Measurements from ENCODE around the gene PTCD1. TPM values are rescaled to one million over a fixed set of nuclear protein-coding genes. Genes with fewer than 3 reads are reported as not detected.

PTCD1 gene
- total RNA-seq, 1 donor from 2014 or later: 5.5 TPM

DNA sequence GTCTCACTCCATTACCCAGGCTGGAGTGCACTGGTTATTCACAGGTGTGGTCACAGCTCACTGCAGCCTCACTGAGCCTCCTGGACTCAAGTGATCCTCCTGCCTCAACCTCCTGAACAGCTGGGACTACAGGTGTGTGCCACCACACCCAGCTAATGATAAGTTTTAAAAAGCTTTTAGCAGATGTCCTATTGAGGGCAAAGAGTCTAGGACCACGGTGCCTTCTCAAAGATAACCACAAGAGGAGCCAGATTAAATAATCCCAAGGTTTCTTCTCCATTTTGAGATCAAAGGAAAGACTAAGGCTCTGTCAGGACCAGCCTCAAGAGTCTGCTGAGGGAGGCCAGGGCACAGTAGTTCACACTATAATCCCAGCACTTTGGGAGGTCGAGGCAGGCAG lies 22.6 kb upstream of the PTCD1 start:
- Mint-ChIP-seq H3K36me3 (ENCODE audit: unreplicated experiment) (no peaks in the 10 kb centered on the region), H3K4me3 (ENCODE audit: unreplicated experiment) (no peak overlapping the region)

DNA sequence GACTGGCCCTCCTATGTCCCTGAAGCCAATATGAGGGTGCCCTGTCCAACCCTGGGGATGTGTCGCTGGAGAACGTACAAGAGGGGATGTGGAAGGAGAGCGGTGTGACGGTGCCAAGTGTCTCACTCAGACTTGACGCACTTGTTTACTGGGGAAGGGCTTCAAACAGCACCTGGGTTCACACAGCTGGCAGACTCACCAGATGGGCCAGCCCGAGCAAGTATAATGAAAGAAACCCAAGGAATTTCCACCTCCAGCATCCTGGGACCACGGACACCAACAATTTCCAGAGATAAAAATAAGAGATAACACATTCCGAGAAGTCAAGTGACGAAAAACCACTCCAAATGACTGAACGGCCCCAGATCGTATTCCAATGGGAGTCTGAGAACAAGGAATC lies 22.1 kb upstream of the PTCD1 start:
- Mint-ChIP-seq H3K4me3 (ENCODE audit: unreplicated experiment) (no peak overlapping the region), H3K4me1 (ENCODE audit: low read depth, unreplicated experiment) (peaks cover 17% of the 10 kb centered on the region), H3K27ac (ENCODE audit: unreplicated experiment) (peak overlapping the region; percentile 20), H3K9me3 (ENCODE audit: unreplicated experiment) (peaks cover 15% of the 10 kb centered on the region), H3K27me3 (ENCODE audit: unreplicated experiment) (peaks cover 7% of the 10 kb centered on the region), H3K36me3 (ENCODE audit: unreplicated experiment) (no peaks in the 10 kb centered on the region)
- DNase-seq: no peak
- TF ChIP-seq, protein P1, sequence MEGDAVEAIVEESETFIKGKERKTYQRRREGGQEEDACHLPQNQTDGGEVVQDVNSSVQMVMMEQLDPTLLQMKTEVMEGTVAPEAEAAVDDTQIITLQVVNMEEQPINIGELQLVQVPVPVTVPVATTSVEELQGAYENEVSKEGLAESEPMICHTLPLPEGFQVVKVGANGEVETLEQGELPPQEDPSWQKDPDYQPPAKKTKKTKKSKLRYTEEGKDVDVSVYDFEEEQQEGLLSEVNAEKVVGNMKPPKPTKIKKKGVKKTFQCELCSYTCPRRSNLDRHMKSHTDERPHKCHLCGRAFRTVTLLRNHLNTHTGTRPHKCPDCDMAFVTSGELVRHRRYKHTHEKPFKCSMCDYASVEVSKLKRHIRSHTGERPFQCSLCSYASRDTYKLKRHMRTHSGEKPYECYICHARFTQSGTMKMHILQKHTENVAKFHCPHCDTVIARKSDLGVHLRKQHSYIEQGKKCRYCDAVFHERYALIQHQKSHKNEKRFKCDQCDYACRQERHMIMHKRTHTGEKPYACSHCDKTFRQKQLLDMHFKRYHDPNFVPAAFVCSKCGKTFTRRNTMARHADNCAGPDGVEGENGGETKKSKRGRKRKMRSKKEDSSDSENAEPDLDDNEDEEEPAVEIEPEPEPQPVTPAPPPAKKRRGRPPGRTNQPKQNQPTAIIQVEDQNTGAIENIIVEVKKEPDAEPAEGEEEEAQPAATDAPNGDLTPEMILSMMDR (IDR thresholded peaks at IDR 0.05; ENCODE audit: partially characterized antibody, unreplicated experiment): no peak

More for the DNA sequence above, 22.6 kb upstream of the PTCD1 start:
- peaks cover 7% of the 10 kb centered on the region for H3K27me3 Mint-ChIP-seq (ENCODE audit: unreplicated experiment)
- H3K27ac Mint-ChIP-seq (ENCODE audit: unreplicated experiment): no peak overlapping the region
- TF ChIP-seq, protein P1 (IDR thresholded peaks at IDR 0.05; ENCODE audit: partially characterized antibody, unreplicated experiment): peak; percentile 35
- peaks cover 17% of the 10 kb centered on the region for H3K4me1 Mint-ChIP-seq (ENCODE audit: low read depth, unreplicated experiment)
- DNase-seq: no peak
- H3K9me3 Mint-ChIP-seq (ENCODE audit: unreplicated experiment): peaks cover 15% of the 10 kb centered on the region

DNA sequence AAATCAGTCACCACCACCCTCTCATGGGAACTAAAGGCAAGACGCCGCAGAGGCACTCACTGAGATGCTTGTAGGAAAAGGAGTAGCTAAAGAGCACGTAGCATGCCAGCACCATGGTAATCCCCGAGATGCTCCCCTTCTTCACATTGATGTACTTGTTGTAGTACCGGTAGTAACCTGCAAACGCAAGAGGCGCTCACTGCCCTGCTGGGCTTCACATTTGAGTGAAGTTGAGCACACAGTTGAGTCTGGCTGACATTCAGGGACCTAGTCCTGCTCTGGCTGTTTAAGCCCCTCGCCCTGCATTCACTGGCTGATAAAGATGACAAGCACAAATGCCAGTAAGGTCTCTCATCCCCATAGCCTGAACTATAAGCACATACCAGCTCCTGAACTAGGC lies 20.5 kb upstream of the PTCD1 start:
- TF ChIP-seq, protein P1 (IDR thresholded peaks at IDR 0.05; ENCODE audit: partially characterized antibody, unreplicated experiment): peak; percentile 56
- DNase-seq: peak; percentile 43
- no peaks in the 10 kb centered on the region for H3K36me3 Mint-ChIP-seq (ENCODE audit: unreplicated experiment)
- peaks cover 19% of the 10 kb centered on the region for H3K4me1 Mint-ChIP-seq (ENCODE audit: low read depth, unreplicated experiment)
- peaks cover 6% of the 10 kb centered on the region for H3K27me3 Mint-ChIP-seq (ENCODE audit: unreplicated experiment)
- no peak overlapping the region for H3K4me3 Mint-ChIP-seq (ENCODE audit: unreplicated experiment)
- peaks cover 11% of the 10 kb centered on the region for H3K9me3 Mint-ChIP-seq (ENCODE audit: unreplicated experiment)
- no peak overlapping the region for H3K27ac Mint-ChIP-seq (ENCODE audit: unreplicated experiment)

DNA sequence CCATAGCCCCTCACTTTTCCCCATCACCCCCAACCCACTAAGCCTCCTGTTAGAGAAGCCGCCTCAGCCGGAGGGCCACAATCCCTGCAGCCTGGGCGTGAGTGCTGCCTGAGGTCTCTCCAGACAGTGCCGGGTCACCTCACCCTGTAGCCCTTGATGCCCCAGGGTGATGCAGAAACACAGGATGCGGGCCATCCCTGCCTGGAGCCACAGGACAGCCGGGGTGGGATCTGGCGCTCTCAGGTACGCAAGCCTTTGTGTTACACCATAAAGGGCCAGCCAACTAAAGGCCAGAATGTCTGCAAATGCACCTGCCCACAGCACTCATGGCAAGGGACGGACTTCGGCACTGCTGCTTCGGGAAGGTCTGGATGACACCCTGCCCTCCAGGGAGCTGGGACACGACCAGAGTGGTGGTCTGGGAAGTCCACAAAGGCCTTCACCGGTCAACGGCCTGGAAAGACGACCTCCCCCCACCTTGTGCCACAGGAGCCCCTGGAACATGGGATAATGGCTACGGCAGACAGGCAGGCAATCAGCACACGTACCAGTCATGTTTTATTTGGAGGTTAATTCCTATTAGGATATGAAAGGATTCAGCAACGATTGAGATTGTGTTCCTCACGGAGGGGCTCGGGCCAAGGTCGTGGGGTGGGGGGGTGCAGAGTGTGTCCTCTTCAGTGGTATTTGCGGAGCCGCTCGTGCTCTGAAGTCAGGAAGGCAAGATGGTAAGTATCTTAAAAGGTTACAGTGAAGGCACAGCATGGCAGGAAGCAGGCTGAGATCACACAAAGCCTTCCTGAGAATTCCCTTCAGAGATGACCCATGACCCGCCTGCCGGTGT lies 19.3 kb upstream of the PTCD1 start:
- H3K4me1 Mint-ChIP-seq (ENCODE audit: low read depth, unreplicated experiment): peaks cover 17% of the 10 kb centered on the region
- TF ChIP-seq, protein P1 (IDR thresholded peaks at IDR 0.05; ENCODE audit: partially characterized antibody, unreplicated experiment): no peak
- no peak overlapping the region for H3K4me3 Mint-ChIP-seq (ENCODE audit: unreplicated experiment)
- no peak for DNase-seq
- H3K9me3 Mint-ChIP-seq (ENCODE audit: unreplicated experiment): peaks cover 9% of the 10 kb centered on the region
- peak overlapping the region; percentile 52 for H3K27ac Mint-ChIP-seq (ENCODE audit: unreplicated experiment)
- H3K27me3 Mint-ChIP-seq (ENCODE audit: unreplicated experiment): peaks cover 6% of the 10 kb centered on the region
- no peaks in the 10 kb centered on the region for H3K36me3 Mint-ChIP-seq (ENCODE audit: unreplicated experiment)

DNA sequence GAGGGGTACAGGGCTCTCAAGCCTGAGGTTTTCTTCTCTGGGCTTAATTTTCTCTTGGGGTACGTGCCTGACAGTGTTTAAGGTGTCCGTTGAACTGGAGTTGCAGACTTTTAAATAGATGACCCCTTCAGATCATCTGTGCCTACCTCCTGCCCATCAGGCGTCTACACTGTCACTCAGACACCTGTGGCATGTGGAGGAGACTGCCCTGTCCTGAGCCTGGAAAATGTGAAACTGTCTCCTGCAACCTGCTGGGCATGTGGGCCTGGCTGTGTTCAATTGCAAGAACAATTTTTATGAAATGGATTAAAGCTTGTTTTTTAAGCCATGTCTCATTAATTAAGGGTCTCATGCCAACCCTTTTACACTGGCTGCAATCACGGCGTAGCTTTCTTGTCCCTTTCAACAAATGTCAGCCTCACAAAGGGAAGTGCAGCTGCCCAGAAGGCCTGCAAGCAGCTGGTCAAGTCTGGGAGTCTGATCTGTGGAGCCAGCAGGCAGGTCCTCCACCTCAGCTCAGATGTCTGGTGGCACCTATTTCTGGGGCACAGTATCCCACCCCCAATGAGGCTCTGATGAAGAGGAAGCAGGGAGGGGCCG lies 18.6 kb upstream of the PTCD1 start:
- DNase-seq: no peak
- H3K4me3 Mint-ChIP-seq (ENCODE audit: unreplicated experiment): no peak overlapping the region
- H3K9me3 Mint-ChIP-seq (ENCODE audit: unreplicated experiment): peaks cover 8% of the 10 kb centered on the region
- TF ChIP-seq, protein P1 (IDR thresholded peaks at IDR 0.05; ENCODE audit: partially characterized antibody, unreplicated experiment): no peak
- peak overlapping the region; percentile 68 for H3K27ac Mint-ChIP-seq (ENCODE audit: unreplicated experiment)
- H3K27me3 Mint-ChIP-seq (ENCODE audit: unreplicated experiment): peaks cover 6% of the 10 kb centered on the region
- H3K36me3 Mint-ChIP-seq (ENCODE audit: unreplicated experiment): no peaks in the 10 kb centered on the region
- H3K4me1 Mint-ChIP-seq (ENCODE audit: low read depth, unreplicated experiment): peaks cover 17% of the 10 kb centered on the region

Data from glutamatergic neuron (in vitro differentiated cells).